Activated T-helper 17 cell treated with anti-CD3 and anti-CD28 coated beads, Interleukin-2, amount 50 U/mL, for 72 hours (primary cell): ENCODE measurements around the gene WDFY2. TPM values are rescaled to one million over a fixed set of nuclear protein-coding genes. Genes with fewer than 3 reads are reported as not detected.

Experiments used
- ATAC-seq: fragments of 150-1000 bp; cut with Tn5 transposase; replicated peaks from 2 replicates; pipeline ENCODE4 v1.10.0; 2021; ENCODE audit warnings: mild to moderate bottlenecking, moderate library complexity
- H3K27ac Mint-ChIP-seq: one replicate; pipeline ENCODE4 v1.8.0; 2022; ENCODE audit warnings: mixed read lengths
- H3K27me3 Mint-ChIP-seq: one replicate; pipeline ENCODE4 v1.8.0; 2022; ENCODE audit warnings: mixed read lengths
- H3K36me3 Mint-ChIP-seq: one replicate; pipeline ENCODE4 v1.8.0; 2022; ENCODE audit warnings: low read depth, mild to moderate bottlenecking, mixed read lengths
- H3K4me1 Mint-ChIP-seq: one replicate; pipeline ENCODE4 v1.8.0; 2022; ENCODE audit warnings: mixed read lengths
- H3K4me3 Mint-ChIP-seq: one replicate; pipeline ENCODE4 v1.8.0; 2022; ENCODE audit warnings: mild to moderate bottlenecking, mixed read lengths
- H3K9me3 Mint-ChIP-seq: one replicate; pipeline ENCODE4 v1.8.0; 2022; ENCODE audit warnings: mixed read lengths
- total RNA-seq, 2 donors: library from RNA; stranded (reverse); gene quantifications; one replicate each; pipeline ENCODE4 v1.2.3, GENCODE V29; 2022

WDFY2 gene
- total RNA-seq, 2 donors from 2014 or later, result 16.8 to 31.5 TPM

DNA sequence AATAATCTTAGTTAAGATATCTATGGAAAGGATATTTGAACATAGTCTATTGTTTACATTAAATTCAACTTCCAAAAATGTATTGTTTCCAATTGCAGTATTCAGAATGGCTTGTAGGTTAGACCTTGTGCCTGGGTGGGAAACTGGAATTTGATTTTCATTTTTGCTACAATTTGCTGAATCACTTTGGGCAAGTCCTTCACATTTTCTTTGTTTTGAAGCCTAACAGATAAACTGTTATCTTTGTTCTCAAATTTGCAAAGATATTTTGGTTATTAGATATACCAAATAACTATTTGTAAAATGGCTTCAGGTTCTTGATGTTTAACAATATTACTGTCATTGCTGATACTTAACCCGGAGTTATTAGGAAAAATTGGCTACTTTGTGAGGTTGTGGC lies 82.6 kb downstream of the WDFY2 start:
- Mint-ChIP-seq H3K4me1 (peaks cover 16% of the 10 kb centered on the region), H3K27me3 (no peaks in the 10 kb centered on the region), H3K27ac (no peak overlapping the region), H3K36me3 (peaks cover 9% of the 10 kb centered on the region), H3K9me3 (no peaks in the 10 kb centered on the region), H3K4me3 (no peak overlapping the region)
- ATAC-seq, result no peak

DNA sequence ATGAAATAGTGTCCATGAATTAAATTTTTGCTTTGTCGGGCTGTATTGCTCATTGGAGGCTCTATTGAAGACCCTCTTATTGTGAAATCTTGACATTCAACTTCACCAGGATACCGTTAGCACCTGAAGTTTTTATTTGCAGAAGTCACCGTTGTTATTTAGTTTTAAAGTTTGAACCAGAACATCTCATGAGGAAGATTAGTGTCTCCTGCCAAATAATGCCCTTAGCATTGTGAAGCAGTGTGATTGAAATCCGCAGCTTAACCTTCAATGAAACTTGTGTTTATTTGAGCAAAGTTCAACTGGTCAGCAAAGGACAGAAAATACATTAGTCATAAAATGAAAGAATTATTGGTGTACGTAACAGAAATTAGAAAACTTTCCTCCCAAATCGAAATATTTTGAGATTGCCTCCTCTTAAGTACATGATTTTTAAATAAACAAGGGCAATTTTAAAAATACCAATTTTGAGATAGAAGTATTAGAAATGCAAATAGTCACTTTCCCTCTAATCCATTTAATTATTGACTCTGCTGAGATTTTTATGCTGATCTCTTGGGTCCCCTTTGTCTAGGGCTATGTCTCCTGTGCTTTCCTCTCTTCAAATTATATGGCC lies 84.4 kb downstream of the WDFY2 start:
- no peak overlapping the region for H3K27ac Mint-ChIP-seq
- H3K9me3 Mint-ChIP-seq, result no peaks in the 10 kb centered on the region
- H3K27me3 Mint-ChIP-seq, result no peaks in the 10 kb centered on the region
- H3K36me3 Mint-ChIP-seq, result no peaks in the 10 kb centered on the region
- H3K4me3 Mint-ChIP-seq, result no peak overlapping the region
- H3K4me1 Mint-ChIP-seq, result peaks cover 16% of the 10 kb centered on the region
- no peak for ATAC-seq

DNA sequence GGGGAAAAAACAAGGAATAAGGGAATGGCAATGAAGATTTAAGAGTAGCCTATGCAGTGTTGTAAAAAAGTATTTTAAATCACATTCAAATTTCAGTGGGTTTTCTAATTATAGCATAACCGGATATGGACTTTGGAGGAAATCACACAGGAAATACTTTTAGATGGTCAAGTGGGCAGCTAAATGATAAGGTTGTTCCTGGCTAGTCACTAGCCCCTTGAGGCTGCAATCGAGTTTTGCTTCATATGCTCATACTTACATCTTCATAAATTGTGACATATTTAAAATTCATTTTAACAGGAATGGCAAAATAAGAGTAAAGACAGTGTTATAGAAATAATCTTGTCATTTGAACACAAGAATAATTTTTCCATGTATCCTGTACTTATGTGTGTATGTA lies 88.9 kb downstream of the WDFY2 start:
- ATAC-seq, result no peak
- Mint-ChIP-seq H3K27me3 (no peaks in the 10 kb centered on the region), H3K9me3 (no peaks in the 10 kb centered on the region), H3K4me3 (no peak overlapping the region), H3K4me1 (peaks cover 12% of the 10 kb centered on the region), H3K27ac (no peak overlapping the region), H3K36me3 (peaks cover 25% of the 10 kb centered on the region)

DNA sequence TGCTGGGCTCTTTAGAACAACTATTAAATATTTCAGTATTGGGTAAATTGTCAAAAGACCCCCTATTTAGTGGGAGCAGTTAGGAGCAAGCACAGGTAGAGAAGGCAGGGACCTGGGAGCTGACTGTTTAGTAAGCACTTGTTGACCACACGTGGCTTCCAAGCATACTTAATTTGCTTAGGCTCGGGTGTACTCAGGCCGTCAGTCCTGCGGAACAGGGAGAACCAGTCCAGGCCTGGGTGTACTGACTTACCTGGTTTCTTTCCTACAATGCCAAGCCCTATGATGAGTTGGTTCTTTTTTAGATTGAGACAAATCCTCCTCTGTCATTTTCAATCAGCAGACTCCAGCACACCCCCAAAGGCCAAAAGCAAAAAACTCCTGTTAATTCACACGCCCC lies 90.0 kb downstream of the WDFY2 start:
- Mint-ChIP-seq H3K36me3 (peaks cover 25% of the 10 kb centered on the region), H3K9me3 (no peaks in the 10 kb centered on the region), H3K4me1 (peaks cover 12% of the 10 kb centered on the region), H3K4me3 (no peak overlapping the region), H3K27me3 (no peaks in the 10 kb centered on the region), H3K27ac (no peak overlapping the region)
- no peak for ATAC-seq

DNA sequence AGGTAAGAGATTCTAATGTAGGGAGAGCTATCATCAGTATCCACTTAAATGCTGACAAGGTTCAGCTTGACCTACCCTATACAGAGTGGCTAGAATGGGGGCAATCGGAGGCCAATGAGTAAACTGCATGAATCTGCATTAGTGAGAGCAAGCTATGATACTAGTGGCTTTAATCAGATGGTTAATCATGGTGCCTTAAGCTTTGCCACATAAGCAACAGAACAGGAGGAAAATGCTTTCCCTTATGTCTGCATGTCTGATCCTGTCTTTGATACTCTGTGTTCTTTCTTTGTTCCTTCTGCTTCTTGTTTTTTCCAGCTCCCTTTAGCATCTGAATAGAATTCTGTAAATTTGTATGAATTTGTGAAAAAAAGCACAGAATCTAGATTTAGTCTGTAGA lies 91.1 kb downstream of the WDFY2 start:
- H3K27ac Mint-ChIP-seq, result no peak overlapping the region
- no peak overlapping the region for H3K4me3 Mint-ChIP-seq
- H3K4me1 Mint-ChIP-seq, result peaks cover 7% of the 10 kb centered on the region
- no peaks in the 10 kb centered on the region for H3K27me3 Mint-ChIP-seq
- H3K36me3 Mint-ChIP-seq, result peaks cover 25% of the 10 kb centered on the region
- no peak for ATAC-seq
- no peaks in the 10 kb centered on the region for H3K9me3 Mint-ChIP-seq

DNA sequence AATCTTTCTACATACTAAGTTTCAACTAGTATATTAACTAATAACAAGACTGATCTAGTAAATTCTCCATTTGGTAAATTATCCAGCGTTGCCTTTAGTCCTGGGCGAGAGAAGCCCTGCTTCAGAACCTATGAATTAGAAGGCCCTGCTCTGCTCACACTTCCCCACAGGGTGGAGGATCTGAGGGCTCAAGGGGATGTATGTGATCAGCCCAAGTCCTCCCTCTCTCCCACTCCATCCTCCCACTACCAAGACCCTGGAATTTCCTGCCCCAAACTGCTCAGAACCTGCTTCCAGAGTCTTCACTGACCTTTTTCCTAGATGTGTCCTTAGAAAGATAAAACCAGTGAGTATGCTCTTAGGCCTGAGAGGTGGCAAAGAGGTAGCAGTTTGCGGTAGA lies 91.6 kb downstream of the WDFY2 start:
- Mint-ChIP-seq H3K27ac (no peak overlapping the region), H3K4me3 (no peak overlapping the region), H3K36me3 (peaks cover 25% of the 10 kb centered on the region), H3K4me1 (peaks cover 7% of the 10 kb centered on the region), H3K27me3 (no peaks in the 10 kb centered on the region), H3K9me3 (no peaks in the 10 kb centered on the region)
- no peak for ATAC-seq

DNA sequence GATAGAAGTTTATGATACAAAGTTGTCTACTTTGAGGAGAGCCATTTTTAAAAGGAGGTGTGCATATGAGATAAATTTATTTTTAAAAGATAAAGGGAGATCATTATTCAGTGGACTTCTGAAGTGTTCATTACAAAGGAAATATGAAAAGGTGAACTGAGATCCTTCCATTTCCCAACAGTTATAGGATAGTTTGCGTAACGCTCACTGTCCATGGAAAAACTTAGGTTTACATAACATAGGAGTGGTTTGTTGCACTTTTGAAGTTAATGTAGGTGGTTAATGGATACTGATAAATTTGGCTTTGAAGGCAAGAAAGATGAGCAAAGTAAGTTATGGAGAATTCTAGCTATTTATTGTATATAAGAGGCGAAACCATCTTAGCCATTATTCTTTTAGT lies 92.5 kb downstream of the WDFY2 start:
- Mint-ChIP-seq H3K4me3 (no peak overlapping the region), H3K27me3 (no peaks in the 10 kb centered on the region), H3K9me3 (no peaks in the 10 kb centered on the region), H3K4me1 (peaks cover 13% of the 10 kb centered on the region), H3K27ac (no peak overlapping the region), H3K36me3 (peaks cover 25% of the 10 kb centered on the region)
- ATAC-seq, result no peak

DNA sequence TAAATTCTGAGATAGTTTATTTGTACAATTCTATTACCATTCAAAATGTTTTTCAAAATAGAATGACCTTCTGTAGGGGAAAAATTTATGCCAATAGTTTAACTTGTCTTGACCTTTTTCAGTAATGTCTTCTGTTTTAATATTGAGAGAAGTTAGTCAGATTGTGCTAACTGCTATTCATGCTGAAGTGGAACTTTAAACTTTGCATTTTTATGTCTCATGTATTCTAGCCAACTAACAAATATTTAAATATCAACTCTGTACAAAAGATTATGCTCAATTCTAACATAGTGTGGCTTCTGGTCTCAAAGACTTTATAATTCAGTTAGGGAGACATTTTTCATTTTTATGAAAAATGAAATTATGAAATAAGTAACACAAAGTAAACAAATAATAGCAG lies 94.2 kb downstream of the WDFY2 start:
- H3K4me1 Mint-ChIP-seq, result peaks cover 13% of the 10 kb centered on the region
- H3K4me3 Mint-ChIP-seq, result no peak overlapping the region
- H3K9me3 Mint-ChIP-seq, result no peaks in the 10 kb centered on the region
- peaks cover 33% of the 10 kb centered on the region for H3K36me3 Mint-ChIP-seq
- no peak for ATAC-seq
- H3K27me3 Mint-ChIP-seq, result no peaks in the 10 kb centered on the region
- H3K27ac Mint-ChIP-seq, result no peak overlapping the region

DNA sequence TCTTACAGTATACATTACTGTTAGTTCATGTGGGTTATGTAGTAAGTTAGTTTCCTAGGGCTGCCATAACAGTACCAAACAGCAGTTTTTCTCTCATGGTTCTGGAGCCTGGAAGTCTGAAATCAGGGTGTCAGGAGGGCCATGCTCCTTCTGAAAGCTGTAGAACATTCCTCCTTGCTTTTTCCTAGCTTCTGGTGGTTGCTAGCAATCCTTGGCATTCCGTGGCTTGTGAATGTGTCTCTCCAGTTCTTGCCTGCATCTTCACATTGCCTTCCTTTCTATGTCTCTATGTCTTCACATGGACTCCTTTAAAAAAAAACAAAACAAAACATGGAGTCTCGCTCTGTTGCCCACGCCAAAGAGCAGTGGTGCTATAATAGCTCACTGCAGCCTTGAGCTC lies 95.4 kb downstream of the WDFY2 start:
- Mint-ChIP-seq H3K27ac (no peak overlapping the region), H3K36me3 (peaks cover 42% of the 10 kb centered on the region), H3K9me3 (no peaks in the 10 kb centered on the region), H3K27me3 (no peaks in the 10 kb centered on the region), H3K4me3 (no peak overlapping the region), H3K4me1 (peaks cover 6% of the 10 kb centered on the region)
- ATAC-seq, result no peak

DNA sequence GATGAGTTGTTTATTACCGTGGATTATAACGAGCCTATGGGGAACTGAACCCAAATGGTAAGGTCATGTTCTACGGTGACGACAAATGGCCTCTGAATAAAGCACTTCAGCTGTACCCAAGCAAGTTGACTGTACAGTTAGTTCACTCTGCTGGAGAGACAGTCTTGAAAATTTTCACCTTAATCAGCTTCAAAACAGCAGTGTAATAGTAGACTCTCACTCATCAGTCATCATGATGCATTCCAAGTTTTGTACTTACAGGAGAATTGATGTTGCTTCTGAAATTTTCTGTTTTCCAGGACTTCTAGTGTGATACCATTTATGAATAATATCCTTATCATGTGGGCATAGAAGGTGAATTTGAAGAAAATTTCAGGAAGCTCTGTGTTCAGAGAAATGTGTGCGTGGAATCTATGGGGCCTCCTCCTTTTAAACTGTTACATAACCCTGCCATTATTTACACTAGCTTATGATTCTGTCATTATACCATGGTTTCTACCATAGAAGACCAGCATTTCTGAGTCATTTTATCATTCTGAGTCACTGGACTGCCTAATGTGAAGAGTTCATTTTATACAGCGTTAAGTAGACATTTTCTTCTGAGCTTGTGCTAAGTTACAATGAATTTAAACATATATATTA lies 96.9 kb downstream of the WDFY2 start:
- no peak overlapping the region for H3K27ac Mint-ChIP-seq
- H3K4me3 Mint-ChIP-seq, result no peak overlapping the region
- no peaks in the 10 kb centered on the region for H3K27me3 Mint-ChIP-seq
- ATAC-seq, result peak; percentile 98
- H3K9me3 Mint-ChIP-seq, result no peaks in the 10 kb centered on the region
- peaks cover 37% of the 10 kb centered on the region for H3K36me3 Mint-ChIP-seq
- H3K4me1 Mint-ChIP-seq, result peaks cover 6% of the 10 kb centered on the region

DNA sequence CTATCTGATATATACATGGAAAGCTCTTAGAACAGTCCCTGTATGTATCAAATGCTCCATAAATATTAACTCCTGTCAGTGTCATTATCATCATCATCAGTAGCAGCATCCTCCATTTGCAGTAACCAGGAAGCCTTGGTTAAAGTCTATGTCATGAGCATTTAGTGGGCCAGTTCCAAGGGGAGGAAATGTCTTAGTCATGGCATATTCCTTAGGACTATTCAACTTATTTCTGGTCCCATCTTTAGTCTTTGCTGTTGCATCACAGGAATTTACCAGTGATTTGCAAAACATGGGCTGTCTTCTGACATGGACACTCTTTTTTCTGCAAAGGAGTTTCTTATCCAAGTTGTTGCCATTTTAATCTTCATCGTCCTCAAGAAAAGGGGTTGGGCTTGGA lies 98.4 kb downstream of the WDFY2 start:
- peaks cover 8% of the 10 kb centered on the region for H3K4me1 Mint-ChIP-seq
- H3K27me3 Mint-ChIP-seq, result no peaks in the 10 kb centered on the region
- no peak overlapping the region for H3K27ac Mint-ChIP-seq
- no peak for ATAC-seq
- peaks cover 26% of the 10 kb centered on the region for H3K36me3 Mint-ChIP-seq
- H3K9me3 Mint-ChIP-seq, result no peaks in the 10 kb centered on the region
- no peak overlapping the region for H3K4me3 Mint-ChIP-seq

DNA sequence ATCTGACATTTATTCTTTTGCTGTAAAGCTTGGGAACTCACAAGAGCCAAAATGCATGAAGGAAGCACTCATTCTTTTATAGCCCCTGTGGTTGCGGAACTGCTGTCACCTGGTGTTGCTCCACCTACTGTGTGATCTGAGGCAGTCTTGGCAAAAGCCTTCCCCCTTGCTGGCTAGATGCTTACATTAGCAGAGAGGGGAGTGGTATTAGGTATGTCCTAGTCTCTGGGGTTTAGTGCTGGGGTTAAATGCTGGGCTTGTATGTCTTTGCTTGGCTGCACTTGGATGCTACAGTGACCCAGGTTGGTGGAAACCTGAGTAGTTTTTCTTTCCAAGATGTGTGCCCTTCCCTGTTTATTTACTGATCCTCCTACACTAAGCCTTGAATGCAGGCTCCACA lies 99.3 kb downstream of the WDFY2 start:
- no peaks in the 10 kb centered on the region for H3K9me3 Mint-ChIP-seq
- no peaks in the 10 kb centered on the region for H3K27me3 Mint-ChIP-seq
- H3K4me1 Mint-ChIP-seq, result peaks cover 11% of the 10 kb centered on the region
- H3K4me3 Mint-ChIP-seq, result no peak overlapping the region
- peaks cover 20% of the 10 kb centered on the region for H3K36me3 Mint-ChIP-seq
- ATAC-seq, result no peak
- no peak overlapping the region for H3K27ac Mint-ChIP-seq

DNA sequence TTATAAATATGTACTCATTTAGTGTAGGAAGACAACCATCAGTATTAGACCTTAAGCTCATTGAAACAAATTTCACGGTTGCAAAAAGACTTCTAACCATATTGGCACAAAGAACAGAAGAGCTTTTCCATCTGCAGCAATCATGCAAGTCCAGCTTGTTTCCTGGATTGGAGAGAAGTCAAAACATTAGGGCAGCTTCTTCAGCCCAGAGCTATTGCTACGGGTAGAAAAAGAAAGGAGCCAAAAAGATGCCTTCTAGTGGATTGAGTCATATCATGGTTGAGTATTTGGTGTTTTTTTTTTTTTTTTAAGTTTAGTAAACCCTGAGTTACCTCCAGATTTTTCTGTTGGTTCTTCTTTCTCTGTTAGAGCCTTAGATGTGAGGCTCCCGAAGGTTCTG lies 99.8 kb downstream of the WDFY2 start:
- Mint-ChIP-seq H3K9me3 (no peaks in the 10 kb centered on the region), H3K27ac (peak overlapping the region; percentile 13), H3K36me3 (peaks cover 20% of the 10 kb centered on the region), H3K27me3 (no peaks in the 10 kb centered on the region), H3K4me1 (peaks cover 11% of the 10 kb centered on the region), H3K4me3 (no peak overlapping the region)
- no peak for ATAC-seq

DNA sequence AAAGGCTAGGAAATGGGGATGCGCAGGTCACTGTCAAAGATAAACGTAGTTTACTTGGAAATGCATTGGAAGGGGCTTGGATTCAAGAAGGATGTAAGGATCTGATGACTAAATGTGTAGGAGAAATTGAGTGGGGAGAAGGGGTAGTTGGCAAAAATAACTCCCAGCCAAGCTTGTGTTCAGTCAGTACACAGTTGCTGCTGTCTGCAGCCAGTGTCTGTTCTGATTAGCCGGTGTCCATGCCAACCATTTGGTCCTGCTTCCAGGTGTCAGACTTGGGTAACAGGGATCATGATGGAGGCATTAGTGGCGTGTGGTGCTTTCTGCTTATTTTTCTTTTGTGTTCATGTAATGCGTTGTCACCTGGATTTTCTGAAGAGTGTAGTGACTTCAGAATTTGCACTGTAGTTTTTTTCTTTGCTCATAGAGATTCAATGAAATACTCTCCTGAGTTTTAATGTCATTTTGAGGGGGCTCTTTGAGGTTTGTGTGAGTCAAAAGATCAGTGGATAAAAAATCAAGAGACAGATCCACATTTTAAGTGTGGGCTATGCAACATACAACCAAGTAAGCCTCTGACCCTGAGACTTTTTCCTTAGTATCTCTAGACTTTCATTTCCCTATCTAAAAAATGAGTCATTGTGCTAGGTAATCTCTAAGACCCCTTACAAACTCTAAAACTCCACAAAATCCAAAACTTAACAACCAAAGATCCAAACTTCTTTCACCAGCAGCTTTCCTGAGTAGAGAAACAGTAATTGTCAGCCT lies 103.9 kb downstream of the WDFY2 start:
- Mint-ChIP-seq H3K27ac (no peak overlapping the region), H3K36me3 (peaks cover 16% of the 10 kb centered on the region), H3K4me3 (no peak overlapping the region), H3K4me1 (peaks cover 11% of the 10 kb centered on the region), H3K9me3 (no peaks in the 10 kb centered on the region), H3K27me3 (no peaks in the 10 kb centered on the region)
- ATAC-seq, result no peak
